LNCaP clone FGC (cell line): Measurements from ENCODE around the gene MPIG6B.

ENCODE experiments used
- DNase-seq: peaks from one replicate; pipeline ENCODE4 v3.0.0-alpha.2; 2011; ENCODE audit warnings: low read depth
- H3K4me3 ChIP-seq: 2 replicates; pipeline ENCODE4 v1.5.1; 2011; ENCODE audit warnings: mild to moderate bottlenecking, low read depth, low read length, control low read depth
- TF ChIP-seq, protein P1 (sequence below): IDR thresholded peaks from 2 replicates; pipeline ENCODE4 v1.5.1; 2012; ENCODE audit warnings: mild to moderate bottlenecking; ENCODE audit not compliant: control insufficient read depth, insufficient read depth; ENCODE audit errors: extremely low read depth

Gene MPIG6B

DNA sequence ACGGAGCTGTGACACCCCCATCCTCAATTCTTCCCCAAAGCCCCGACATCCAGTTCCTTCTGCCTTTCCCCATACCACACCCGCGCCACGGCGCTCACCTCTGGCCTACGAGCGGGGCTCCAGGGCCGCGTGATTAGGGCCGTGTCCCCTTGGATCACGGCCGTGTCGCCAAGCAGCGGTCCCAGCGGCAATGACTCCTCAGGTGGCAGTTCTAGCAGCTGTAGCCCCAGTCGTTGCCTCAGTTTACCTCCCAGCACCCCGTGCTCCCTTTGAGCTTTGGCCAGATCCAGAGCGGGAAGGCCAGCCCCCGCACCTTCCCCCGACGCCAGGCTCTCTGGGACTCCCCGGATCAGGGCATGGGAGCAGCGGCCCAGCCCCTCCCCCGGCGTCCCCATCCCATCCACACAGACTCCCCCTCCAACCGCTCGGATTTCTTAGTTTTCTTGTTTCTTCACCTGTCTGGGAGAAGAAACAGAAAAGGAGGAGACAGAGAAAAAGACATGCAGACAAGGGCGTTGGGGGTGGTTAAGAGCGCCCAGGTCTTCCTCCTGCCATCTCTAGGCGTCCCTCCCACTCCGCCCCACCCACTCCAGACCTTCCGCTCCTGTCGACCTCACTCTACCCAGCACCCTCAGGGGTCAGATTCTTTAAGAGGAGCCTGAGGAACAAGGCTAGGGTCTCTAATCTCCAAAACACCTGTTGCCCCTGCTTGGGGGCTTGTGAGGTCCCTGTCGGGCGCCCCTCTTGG lies 5.8 kb downstream of the MPIG6B start, which contains the start of gene DDAH2:
DDAH2 (minus strand) TSS at position 533 of the 748 bp plus-strand sequence; CDS start at position 395, 138 bp downstream.
- TF ChIP-seq, protein P1, sequence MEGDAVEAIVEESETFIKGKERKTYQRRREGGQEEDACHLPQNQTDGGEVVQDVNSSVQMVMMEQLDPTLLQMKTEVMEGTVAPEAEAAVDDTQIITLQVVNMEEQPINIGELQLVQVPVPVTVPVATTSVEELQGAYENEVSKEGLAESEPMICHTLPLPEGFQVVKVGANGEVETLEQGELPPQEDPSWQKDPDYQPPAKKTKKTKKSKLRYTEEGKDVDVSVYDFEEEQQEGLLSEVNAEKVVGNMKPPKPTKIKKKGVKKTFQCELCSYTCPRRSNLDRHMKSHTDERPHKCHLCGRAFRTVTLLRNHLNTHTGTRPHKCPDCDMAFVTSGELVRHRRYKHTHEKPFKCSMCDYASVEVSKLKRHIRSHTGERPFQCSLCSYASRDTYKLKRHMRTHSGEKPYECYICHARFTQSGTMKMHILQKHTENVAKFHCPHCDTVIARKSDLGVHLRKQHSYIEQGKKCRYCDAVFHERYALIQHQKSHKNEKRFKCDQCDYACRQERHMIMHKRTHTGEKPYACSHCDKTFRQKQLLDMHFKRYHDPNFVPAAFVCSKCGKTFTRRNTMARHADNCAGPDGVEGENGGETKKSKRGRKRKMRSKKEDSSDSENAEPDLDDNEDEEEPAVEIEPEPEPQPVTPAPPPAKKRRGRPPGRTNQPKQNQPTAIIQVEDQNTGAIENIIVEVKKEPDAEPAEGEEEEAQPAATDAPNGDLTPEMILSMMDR: no peak
- DNase-seq: no peak
- peak within 1 kb of the TSS; percentile 85 for H3K4me3 ChIP-seq

DNA sequence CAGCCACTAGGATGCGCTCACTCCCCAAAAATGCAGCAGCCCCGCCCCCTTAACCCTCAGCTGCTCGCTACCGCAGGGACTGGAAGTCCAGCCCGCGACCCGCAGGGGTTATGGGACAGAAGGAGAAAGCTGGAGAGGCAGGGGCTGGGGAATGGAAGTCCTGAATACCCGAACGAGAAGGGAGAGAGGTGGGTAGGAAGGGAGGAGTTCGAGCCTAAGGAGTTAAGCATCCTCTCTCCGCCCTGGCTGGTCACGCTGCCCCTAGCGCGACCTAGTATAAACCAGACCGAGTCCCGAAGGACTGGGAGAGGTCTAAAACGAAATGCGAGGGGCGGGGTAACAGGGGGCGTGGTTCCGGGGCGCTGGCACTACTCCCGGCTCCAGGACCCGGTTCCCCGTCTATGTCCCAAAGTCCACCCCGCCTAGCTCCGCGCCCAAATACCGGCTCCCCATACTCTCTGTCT lies 6.4 kb downstream of the MPIG6B start:
- H3K4me3 ChIP-seq: peak overlapping the region; percentile 85
- DNase-seq: peak; percentile 58
- TF ChIP-seq, protein P1: peak; percentile 69

DNA sequence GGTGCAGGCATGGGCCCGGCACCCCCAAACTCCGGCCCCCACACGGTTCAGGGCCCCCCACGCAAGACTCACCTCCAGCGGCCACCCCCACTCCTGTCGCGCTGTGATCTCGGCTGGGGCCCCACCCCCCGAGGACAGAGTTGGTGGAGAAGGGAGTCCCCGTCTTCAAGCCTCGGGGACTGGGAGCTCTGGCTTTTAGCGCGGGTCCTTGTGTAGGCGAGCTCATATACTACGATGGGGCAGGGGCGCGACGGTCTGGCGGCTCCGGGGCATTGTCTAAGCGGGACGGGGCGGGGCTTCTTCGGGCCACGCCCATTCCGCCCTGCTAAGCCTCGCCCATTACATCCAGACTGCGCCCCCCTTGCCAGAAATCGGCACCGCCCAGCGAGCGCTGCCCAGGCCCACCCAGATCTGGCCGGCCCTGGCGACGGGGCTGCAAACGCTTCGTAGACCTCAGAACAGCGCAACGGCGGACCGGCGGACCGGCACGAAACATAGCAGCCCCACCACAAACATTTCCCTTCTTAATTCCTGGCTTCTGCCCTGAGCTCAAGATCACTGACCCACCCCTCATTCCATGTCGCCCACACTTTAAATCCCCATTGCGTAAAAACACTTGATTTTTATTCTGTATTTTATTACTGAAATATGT lies 6.9 kb downstream of the MPIG6B start:
- DNase-seq: no peak

DNA sequence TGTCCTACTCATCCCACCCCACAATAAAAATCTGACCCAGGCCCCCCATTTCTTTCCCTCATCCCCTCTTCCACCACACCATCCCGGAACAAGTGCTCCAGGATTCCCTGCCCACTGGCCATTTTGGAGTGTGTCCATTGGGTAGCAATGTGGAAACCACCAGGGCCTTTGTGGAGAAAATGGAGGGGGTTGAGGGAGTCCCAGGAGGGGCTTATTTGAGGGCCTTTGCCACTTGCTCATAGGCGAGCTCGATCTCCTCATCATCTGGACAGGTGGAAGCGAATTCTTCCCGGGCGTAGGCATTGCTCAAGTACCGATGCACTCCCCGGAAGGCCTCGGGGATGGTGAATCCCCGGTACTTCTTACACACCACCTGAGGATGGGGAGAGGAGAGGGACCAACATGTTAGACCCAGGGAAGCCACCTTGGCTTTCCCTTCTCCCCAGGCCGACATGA lies 7.5 kb downstream of the MPIG6B start:
- no peak overlapping the region for H3K4me3 ChIP-seq
- TF ChIP-seq, protein P1: no peak

More for the DNA sequence above, 6.9 kb downstream of the MPIG6B start:
- H3K4me3 ChIP-seq: peak overlapping the region; percentile 85
- TF ChIP-seq, protein P1: 0 out of 2 replicates have a peak, but pooled peaks have one; percentile 6

DNA sequence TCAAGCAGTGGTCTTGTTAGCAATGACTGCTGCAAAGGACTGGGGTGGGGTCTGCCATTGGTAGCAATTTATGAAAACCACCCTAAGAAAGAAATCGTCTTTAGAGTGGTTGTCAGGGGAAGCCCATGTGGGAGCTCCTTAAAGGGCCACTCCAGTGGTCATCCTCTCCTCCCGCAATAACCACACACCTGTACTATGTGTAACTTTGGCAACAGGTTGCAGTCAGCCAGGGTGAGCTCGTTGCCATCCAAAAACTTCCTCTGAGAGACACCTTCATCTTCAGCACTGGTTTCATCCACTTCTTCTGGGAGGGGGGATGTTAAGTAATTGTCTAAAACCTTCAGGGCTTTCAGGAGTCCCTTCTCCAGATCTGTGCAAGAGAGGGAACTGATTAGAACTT lies 8.9 kb downstream of the MPIG6B start:
- DNase-seq: no peak

More for the DNA sequence above, 7.5 kb downstream of the MPIG6B start:
- DNase-seq: no peak

DNA sequence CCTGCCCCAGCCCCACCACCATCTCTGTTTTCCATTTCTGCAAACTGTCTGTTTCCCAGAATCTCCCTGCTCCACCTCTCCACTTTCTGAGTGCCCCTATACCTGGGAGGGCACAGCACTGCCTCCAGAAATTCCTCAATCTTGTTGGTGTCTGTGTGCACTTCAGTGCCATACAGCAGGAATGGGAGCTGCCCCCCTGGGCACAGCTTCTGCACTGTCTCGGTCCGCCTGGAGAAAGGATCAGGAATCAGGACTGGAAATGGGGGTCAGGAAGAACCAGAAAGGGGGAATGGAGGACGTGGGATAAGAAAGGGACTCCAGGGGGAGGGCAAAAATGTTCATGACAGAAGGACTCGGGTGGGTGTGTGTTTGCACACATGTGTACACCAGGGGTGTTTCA lies 10.6 kb downstream of the MPIG6B start:
- H3K4me3 ChIP-seq: no peak overlapping the region
- DNase-seq: no peak
- TF ChIP-seq, protein P1: no peak

More for the DNA sequence above, 8.9 kb downstream of the MPIG6B start:
- TF ChIP-seq, protein P1: no peak
- H3K4me3 ChIP-seq: no peak overlapping the region
